ENCODE results near the gene HLA-A. TPM values are rescaled to one million over a fixed set of nuclear protein-coding genes. Genes with fewer than 3 reads are reported as not detected.

Gene HLA-A
- total and polyA plus RNA-seq, 2 of the 13 experiments (the other 11 are each of a cell fraction or from before 2014, with no cell fraction given): 345 to 527 TPM

- ATAC-seq (peak; percentile 18), FAIRE-seq (no peak), DNase-seq (ENCODE audit: low spot score) (no peak)
- Histone ChIP-seq H2AFZ (ENCODE audit: low read length) (no peak overlapping the region), H3K79me2 (ENCODE audit: insufficient read depth, low read length) (peaks cover 4% of the 10 kb centered on the region), H3K4me2 (ENCODE audit: low read depth, low read length) (no peak overlapping the region), H3K9me3 (ENCODE audit: low read length) (no peaks in the 10 kb centered on the region), H3K27me3 (ENCODE audit: control insufficient read depth in 1 of 2, insufficient read depth in 2 of 2, low read length in 2 of 2) (no peaks in the 10 kb centered on the region), H3K9ac (ENCODE audit: insufficient read depth, low read depth, low read length) (no peak overlapping the region), H3K36me3 (replicated peaks in 1 of 2; ENCODE audit: control insufficient read depth in 1 of 2, insufficient read depth in 2 of 2, low read length in 2 of 2) (peaks cover 3 to 15% of the 10 kb centered on the region in 2 experiments; a peak in 3 of 5 replicates), H3K27ac (ENCODE audit: extremely low read length, insufficient read depth, low read length) (no peak overlapping the region), H3K4me1 (ENCODE audit: insufficient read depth, low read length) (peaks cover 7% of the 10 kb centered on the region), H4K20me1 (ENCODE audit: insufficient read depth, low read length) (no peaks in the 10 kb centered on the region), H3K4me3 (replicated peaks in 1 of 3; ENCODE audit: insufficient read depth in 1 of 3, low read depth in 2 of 3, low read length in 3 of 3) (no peak overlapping the region)
- in situ Hi-C loops (cut with HindIII; ENCODE audit: extremely low pct_ligation_motif_present, low pct_unique_long_range_greater_than_20kb): loop anchor here (10.0 kb wide), 1 partner anchor 83 kb away; no protein-coding TSS in a partner anchor
- POLR2A ChIA-PET: interaction anchor here (1.5 to 2.6 kb wide), 3 partner anchors 13 to 19 kb away, joined by 3 to 8 read pairs (median 7); no protein-coding TSS in a partner anchor
- intact Hi-C loops (cut with micrococcal nuclease; ENCODE audit: unreplicated experiment): no loop called here
- 80% methylated on average over 2 of the region's 2 CpGs for WGBS (ENCODE audit: low lambda C conversion rate)
- CTCF ChIA-PET (ENCODE audit: low intra/inter-chr PET ratio, low total read pairs): no interaction called here
- TF ChIP-seq EHMT2 (IDR thresholded peaks at IDR 0.05; ENCODE audit: borderline replicate concordance, low read depth, low read length) (no peak), IRX3 (CRISPR knock-in tag; IDR thresholded peaks at IDR 0.05; ENCODE audit: borderline replicate concordance, low read depth) (no peak)
- BruUV-seq (replicated peaks): no TSS peak
Measured at GRCh38 chr6:29948277-29948676, 5.9 kb downstream of the HLA-A start.

- no peak overlapping the region for H3K4me3 ChIP-seq (replicated peaks in 1 of 3; ENCODE audit: insufficient read depth in 1 of 3, low read depth in 2 of 3, low read length in 3 of 3)
- peaks cover 6 to 11% of the 10 kb centered on the region in 2 experiments; a peak in 3 of 5 replicates for H3K36me3 ChIP-seq (replicated peaks in 1 of 2; ENCODE audit: control insufficient read depth in 1 of 2, insufficient read depth in 2 of 2, low read length in 2 of 2)
- no peak overlapping the region for H2AFZ ChIP-seq (ENCODE audit: low read length)
- POLR2A ChIA-PET: no interaction called here
- intact Hi-C loops (cut with micrococcal nuclease; ENCODE audit: unreplicated experiment) (no loop called here), in situ Hi-C loops (cut with HindIII; ENCODE audit: extremely low pct_ligation_motif_present, low pct_unique_long_range_greater_than_20kb) (loop anchor here (10.0 kb wide), 1 partner anchor 85 kb away; no protein-coding TSS in a partner anchor)
- WGBS (ENCODE audit: low lambda C conversion rate): 89% methylated on average over 4 of the region's 7 CpGs
- H3K9ac ChIP-seq (ENCODE audit: insufficient read depth, low read depth, low read length): no peak overlapping the region
- H3K27ac ChIP-seq (ENCODE audit: extremely low read length, insufficient read depth, low read length): no peak overlapping the region
- no peaks in the 10 kb centered on the region for H3K79me2 ChIP-seq (ENCODE audit: insufficient read depth, low read length)
- FAIRE-seq (no peak), ATAC-seq (peak; percentile 10; the same call in 1 of the 3 replicates), DNase-seq (ENCODE audit: low spot score) (no peak)
- BruUV-seq (replicated peaks): no TSS peak
- no peaks in the 10 kb centered on the region for H3K4me1 ChIP-seq (ENCODE audit: insufficient read depth, low read length)
- H3K27me3 ChIP-seq (ENCODE audit: control insufficient read depth in 1 of 2, insufficient read depth in 2 of 2, low read length in 2 of 2): no peaks in the 10 kb centered on the region
- no peak overlapping the region for H3K4me2 ChIP-seq (ENCODE audit: low read depth, low read length)
- H3K9me3 ChIP-seq (ENCODE audit: low read length): no peaks in the 10 kb centered on the region
- CTCF ChIA-PET (ENCODE audit: low intra/inter-chr PET ratio, low total read pairs): no interaction called here
- H4K20me1 ChIP-seq (ENCODE audit: insufficient read depth, low read length): no peaks in the 10 kb centered on the region
- TF ChIP-seq TAF1 (CRISPR knock-in tag; IDR thresholded peaks at IDR 0.05) (no peak), DPF2 (CRISPR knock-in tag; IDR thresholded peaks at IDR 0.05; ENCODE audit: borderline replicate concordance, low read depth) (no peak), ZNF10 (CRISPR knock-in tag; IDR thresholded peaks at IDR 0.05; ENCODE audit: borderline replicate concordance, low read depth) (no peak), SAFB2 (CRISPR knock-in tag; IDR thresholded peaks at IDR 0.05; ENCODE audit: borderline replicate concordance, low read depth) (no peak), ASH2L (IDR thresholded peaks at IDR 0.05; ENCODE audit: insufficient read length, low read depth, low read length) (no peak), RARG (CRISPR knock-in tag; IDR thresholded peaks at IDR 0.05; ENCODE audit: low read depth) (no peak), ZBTB43 (CRISPR knock-in tag; conservative IDR thresholded peaks at IDR 0.05) (no peak)
- TF ChIP-seq, protein P1, sequence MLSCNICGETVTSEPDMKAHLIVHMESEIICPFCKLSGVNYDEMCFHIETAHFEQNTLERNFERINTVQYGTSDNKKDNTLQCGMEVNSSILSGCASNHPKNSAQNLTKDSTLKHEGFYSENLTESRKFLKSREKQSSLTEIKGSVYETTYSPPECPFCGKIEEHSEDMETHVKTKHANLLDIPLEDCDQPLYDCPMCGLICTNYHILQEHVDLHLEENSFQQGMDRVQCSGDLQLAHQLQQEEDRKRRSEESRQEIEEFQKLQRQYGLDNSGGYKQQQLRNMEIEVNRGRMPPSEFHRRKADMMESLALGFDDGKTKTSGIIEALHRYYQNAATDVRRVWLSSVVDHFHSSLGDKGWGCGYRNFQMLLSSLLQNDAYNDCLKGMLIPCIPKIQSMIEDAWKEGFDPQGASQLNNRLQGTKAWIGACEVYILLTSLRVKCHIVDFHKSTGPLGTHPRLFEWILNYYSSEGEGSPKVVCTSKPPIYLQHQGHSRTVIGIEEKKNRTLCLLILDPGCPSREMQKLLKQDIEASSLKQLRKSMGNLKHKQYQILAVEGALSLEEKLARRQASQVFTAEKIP (CRISPR knock-in tag; IDR thresholded peaks at IDR 0.05; ENCODE audit: borderline replicate concordance): no peak
- TF ChIP-seq, protein P2, sequence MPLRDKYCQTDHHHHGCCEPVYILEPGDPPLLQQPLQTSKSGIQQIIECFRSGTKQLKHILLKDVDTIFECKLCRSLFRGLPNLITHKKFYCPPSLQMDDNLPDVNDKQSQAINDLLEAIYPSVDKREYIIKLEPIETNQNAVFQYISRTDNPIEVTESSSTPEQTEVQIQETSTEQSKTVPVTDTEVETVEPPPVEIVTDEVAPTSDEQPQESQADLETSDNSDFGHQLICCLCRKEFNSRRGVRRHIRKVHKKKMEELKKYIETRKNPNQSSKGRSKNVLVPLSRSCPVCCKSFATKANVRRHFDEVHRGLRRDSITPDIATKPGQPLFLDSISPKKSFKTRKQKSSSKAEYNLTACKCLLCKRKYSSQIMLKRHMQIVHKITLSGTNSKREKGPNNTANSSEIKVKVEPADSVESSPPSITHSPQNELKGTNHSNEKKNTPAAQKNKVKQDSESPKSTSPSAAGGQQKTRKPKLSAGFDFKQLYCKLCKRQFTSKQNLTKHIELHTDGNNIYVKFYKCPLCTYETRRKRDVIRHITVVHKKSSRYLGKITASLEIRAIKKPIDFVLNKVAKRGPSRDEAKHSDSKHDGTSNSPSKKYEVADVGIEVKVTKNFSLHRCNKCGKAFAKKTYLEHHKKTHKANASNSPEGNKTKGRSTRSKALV (CRISPR knock-in tag; IDR thresholded peaks at IDR 0.05): no peak
Measured at GRCh38 chr6:29949934-29950333, 7.6 kb downstream of the HLA-A start.

Data from HepG2 (cell line).